Ishikawa (cell line): Measurements from ENCODE around the gene AP4M1.

Source experiments
- CEBPB ChIP-seq: IDR thresholded peaks from 2 replicates; pipeline ENCODE4 v1.6.1; 2012
- CREB1 ChIP-seq: IDR thresholded peaks from 2 replicates; pipeline ENCODE4 v1.6.1; 2012; ENCODE audit warnings: low read depth
- EGR1 ChIP-seq: IDR thresholded peaks from 2 replicates; pipeline ENCODE4 v1.6.1; 2012
- EP300 ChIP-seq: IDR thresholded peaks from 2 replicates; pipeline ENCODE4 v1.6.1; 2012; ENCODE audit warnings: borderline replicate concordance
- FOXM1 ChIP-seq: IDR thresholded peaks from 2 replicates; pipeline ENCODE4 v1.6.1; 2012; ENCODE audit warnings: low read depth, borderline replicate concordance
- NFIC ChIP-seq: IDR thresholded peaks from 2 replicates; pipeline ENCODE4 v1.6.1; 2012
- RAD21 ChIP-seq: IDR thresholded peaks from 2 replicates; pipeline ENCODE4 v1.6.1; 2012; ENCODE audit warnings: low read depth
- REST ChIP-seq: IDR thresholded peaks from 2 replicates; pipeline ENCODE4 v1.6.1; 2012; ENCODE audit warnings: low read depth, mild to moderate bottlenecking
- TAF1 ChIP-seq: IDR thresholded peaks from 2 replicates; pipeline ENCODE4 v1.6.1; 2012; ENCODE audit warnings: low read depth, mild to moderate bottlenecking
- TCF12 ChIP-seq: IDR thresholded peaks from 2 replicates; pipeline ENCODE4 v1.6.1; 2012; ENCODE audit warnings: low read depth
- TEAD4 ChIP-seq: IDR thresholded peaks from 2 replicates; pipeline ENCODE4 v1.6.1; 2012
- USF1 ChIP-seq: IDR thresholded peaks from 2 replicates; pipeline ENCODE4 v1.6.1; 2012
- YY1 ChIP-seq: IDR thresholded peaks from 2 replicates; pipeline ENCODE4 v1.6.1; 2012; ENCODE audit warnings: low read depth
- ZBTB7A ChIP-seq: IDR thresholded peaks from 2 replicates; pipeline ENCODE4 v1.6.1; 2012; ENCODE audit warnings: low read depth
- TF ChIP-seq, protein P1 (sequence below): IDR thresholded peaks from 2 replicates; pipeline ENCODE4 v1.6.1; 2012

AP4M1 gene

GRCh38 chr7:100119970-100120732 lies 18.7 kb downstream of the AP4M1 start:
- no peak for TF ChIP-seq ZBTB7A
- no peak for TF ChIP-seq CREB1
- TF ChIP-seq EP300: no peak
- no peak for TF ChIP-seq TCF12
- no peak for TF ChIP-seq CEBPB
- TF ChIP-seq RAD21: no peak
- TF ChIP-seq TAF1: no peak
- TF ChIP-seq FOXM1: no peak
- no peak for TF ChIP-seq NFIC
- no peak for TF ChIP-seq USF1
- no peak for TF ChIP-seq TEAD4
- no peak for TF ChIP-seq YY1
- TF ChIP-seq REST: no peak
- no peak for TF ChIP-seq EGR1
- TF ChIP-seq, protein P1, sequence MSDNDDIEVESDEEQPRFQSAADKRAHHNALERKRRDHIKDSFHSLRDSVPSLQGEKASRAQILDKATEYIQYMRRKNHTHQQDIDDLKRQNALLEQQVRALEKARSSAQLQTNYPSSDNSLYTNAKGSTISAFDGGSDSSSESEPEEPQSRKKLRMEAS: no peak

DNA sequence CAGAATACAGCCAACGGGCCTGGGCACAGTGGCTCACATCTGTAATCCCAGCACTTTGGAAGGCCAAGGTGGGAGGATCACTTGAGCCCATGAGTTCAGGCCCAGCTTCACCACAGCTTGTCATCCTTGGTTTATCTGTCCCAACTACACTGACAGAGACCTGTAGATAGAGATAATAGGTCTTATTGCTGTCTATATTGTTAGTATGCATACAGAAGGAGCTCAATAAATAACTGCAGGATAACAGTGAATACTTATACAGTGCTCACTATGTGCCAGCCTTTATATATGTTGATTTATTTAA lies 19.2 kb downstream of the AP4M1 start:
- TF ChIP-seq, protein P1: no peak
- TF ChIP-seq ZBTB7A (no peak), YY1 (no peak), REST (no peak), USF1 (no peak), TCF12 (no peak), CREB1 (no peak), NFIC (no peak), FOXM1 (no peak), TAF1 (no peak)

DNA sequence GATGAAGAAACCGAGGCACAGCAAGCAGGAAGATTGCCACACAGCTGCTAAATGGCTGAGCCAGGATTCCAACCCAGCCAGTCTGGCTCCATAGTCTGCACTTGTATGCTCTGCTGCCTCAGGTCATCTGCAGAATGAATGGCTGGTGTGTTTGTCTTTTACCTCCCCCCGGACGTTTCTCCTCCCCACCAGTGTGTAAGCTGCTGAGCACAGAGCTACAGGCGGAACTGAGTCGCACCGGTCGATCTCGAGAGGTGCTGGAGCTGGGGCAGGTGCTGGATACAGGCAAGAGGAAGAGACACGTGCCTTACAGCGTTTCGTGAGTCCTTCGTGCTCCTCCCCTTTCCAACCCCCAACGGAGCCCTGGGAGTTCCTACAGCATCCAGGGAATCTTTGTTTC lies 20.6 kb downstream of the AP4M1 start:
- TF ChIP-seq NFIC: no peak
- no peak for TF ChIP-seq TAF1
- no peak for TF ChIP-seq RAD21
- no peak for TF ChIP-seq CREB1

- TF ChIP-seq USF1: no peak
Observed at GRCh38 chr7:100122568-100122967, 21.1 kb downstream of the AP4M1 start.

DNA sequence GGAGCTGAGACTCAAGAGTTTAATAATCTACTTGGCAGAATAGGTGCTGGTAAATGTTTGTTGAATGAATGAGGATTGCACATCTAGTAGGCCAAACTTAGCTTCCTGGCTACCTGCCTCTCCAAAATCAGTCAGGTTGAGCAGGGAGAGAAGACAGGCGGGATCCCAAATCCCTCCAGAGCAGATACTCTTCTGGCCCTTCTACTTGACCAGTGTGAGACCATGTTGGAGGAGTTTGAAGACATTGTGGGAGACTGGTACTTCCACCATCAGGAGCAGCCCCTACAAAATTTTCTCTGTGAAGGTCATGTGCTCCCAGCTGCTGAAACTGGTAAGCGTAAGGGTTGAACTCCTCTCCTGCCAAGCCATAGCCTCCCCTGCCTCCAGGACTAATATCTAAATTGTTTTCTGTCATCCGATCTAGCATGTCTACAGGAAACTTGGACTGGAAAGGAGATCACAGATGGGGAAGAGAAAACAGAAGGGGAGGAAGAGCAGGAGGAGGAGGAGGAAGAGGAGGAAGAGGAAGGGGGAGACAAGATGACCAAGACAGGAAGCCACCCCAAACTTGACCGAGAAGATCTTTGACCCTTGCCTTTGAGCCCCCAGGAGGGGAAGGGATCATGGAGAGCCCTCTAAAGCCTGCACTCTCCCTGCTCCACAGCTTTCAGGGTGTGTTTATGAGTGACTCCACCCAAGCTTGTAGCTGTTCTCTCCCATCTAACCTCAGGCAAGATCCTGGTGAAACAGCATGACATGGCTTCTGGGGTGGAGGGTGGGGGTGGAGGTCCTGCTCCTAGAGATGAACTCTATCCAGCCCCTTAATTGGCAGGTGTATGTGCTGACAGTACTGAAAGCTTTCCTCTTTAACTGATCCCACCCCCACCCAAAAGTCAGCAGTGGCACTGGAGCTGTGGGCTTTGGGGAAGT lies 23.1 kb downstream of the AP4M1 start:
- no peak for TF ChIP-seq CREB1
- no peak for TF ChIP-seq ZBTB7A
- TF ChIP-seq TCF12: no peak
- TF ChIP-seq CEBPB: no peak
- TF ChIP-seq USF1: no peak
- TF ChIP-seq TEAD4: no peak
- no peak for TF ChIP-seq RAD21
- TF ChIP-seq FOXM1: no peak
- TF ChIP-seq, protein P1: no peak
- TF ChIP-seq TAF1: no peak
- no peak for TF ChIP-seq REST
- TF ChIP-seq YY1: no peak
- no peak for TF ChIP-seq NFIC
- TF ChIP-seq EGR1: no peak
